ENCODE results near the gene ARID1B.

Gene ARID1B

DNA sequence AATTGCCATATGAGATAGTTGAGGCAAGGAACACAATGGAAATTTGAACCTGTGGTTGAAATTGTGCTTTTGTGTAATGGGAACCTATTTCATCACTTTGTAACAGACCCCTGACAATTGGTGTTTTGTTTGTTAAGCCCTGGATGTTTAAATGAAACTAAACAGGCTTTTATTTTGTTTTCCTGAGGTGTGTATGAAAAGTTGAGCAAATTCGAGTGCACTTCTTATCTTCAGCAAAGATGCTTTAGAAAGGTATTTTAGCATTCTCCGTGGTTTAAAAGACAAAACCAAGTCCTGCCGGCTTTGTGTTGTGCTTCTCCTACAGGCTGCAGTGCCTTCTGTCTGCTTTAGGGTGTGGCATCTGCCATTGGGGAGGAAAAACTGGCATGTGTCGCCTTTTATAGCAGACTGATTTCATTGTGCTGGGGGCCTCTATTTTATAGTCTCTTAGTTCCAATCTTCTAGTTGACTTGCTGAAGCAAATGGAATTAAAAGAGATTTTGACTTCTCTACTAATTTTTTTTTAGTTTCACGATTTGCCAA is 2.2 kb upstream of the ARID1B start:
- no peak for DNase-seq

DNA sequence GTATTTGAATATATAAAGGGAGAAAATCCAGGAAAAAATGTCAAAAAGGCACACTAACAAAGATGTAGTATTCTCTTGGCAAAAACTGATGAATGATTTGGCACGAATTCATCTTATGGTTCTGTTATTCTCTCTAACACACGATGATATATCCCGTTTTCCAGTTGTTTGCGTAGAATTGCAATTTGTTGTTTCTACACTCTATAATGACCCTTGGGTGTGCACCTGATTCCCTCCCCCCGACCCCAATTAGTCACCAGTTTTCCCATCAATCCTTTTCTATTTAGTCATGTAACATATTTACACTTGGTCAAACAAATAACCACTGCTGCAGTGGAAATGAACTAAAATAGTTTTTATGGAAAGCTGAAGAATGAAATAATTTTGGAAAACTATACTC is 1.5 kb upstream of the ARID1B start:
- no peak for DNase-seq

DNA sequence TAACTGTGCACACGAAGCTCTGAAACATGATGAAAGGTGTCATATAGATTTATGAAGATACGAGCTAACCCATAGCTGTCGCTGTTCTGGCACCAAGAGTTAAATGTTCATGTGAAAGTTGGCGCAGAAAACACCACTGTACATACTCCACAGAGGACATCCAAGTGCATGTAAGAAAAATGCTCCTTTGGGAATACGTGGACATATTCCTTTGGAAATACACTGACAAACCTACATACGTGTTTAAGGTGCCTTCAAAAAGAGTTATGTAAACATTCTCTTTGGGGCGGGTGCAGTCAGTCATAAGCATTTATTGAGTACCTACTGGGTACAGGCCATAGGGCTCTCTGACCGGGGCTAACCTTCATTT is 723 bp upstream of the ARID1B start:
- no peak for DNase-seq

DNA sequence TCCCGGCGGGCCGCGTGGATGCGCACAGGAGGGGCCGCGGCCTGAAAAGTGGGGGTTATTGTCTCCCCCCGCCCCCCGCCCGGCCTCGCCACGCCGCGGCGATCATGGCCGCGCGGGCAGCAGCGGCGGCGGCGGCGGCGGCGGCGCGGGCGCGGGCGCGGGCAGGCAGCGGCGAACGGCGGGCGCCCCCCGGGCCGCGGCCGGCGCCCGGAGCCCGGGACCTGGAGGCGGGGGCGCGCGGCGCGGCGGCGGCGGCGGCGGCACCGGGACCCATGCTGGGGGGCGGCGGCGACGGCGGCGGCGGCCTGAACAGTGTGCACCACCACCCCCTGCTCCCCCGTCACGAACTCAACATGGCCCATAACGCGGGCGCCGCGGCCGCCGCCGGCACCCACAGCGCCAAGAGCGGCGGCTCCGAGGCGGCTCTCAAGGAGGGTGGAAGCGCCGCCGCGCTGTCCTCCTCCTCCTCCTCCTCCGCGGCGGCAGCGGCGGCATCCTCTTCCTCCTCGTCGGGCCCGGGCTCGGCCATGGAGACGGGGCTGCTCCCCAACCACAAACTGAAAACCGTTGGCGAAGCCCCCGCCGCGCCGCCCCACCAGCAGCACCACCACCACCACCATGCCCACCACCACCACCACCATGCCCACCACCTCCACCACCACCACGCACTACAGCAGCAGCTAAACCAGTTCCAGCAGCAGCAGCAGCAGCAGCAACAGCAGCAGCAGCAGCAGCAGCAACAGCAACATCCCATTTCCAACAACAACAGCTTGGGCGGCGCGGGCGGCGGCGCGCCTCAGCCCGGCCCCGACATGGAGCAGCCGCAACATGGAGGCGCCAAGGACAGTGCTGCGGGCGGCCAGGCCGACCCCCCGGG is 637 bp downstream of the ARID1B start:
- DNase-seq: peak; percentile 47

DNA sequence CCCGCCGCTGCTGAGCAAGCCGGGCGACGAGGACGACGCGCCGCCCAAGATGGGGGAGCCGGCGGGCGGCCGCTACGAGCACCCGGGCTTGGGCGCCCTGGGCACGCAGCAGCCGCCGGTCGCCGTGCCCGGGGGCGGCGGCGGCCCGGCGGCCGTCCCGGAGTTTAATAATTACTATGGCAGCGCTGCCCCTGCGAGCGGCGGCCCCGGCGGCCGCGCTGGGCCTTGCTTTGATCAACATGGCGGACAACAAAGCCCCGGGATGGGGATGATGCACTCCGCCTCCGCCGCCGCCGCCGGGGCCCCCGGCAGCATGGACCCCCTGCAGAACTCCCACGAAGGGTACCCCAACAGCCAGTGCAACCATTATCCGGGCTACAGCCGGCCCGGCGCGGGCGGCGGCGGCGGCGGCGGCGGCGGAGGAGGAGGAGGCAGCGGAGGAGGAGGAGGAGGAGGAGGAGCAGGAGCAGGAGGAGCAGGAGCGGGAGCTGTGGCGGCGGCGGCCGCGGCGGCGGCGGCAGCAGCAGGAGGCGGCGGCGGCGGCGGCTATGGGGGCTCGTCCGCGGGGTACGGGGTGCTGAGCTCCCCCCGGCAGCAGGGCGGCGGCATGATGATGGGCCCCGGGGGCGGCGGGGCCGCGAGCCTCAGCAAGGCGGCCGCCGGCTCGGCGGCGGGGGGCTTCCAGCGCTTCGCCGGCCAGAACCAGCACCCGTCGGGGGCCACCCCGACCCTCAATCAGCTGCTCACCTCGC is 1.5 kb downstream of the ARID1B start:
- peak; percentile 25 for DNase-seq

DNA sequence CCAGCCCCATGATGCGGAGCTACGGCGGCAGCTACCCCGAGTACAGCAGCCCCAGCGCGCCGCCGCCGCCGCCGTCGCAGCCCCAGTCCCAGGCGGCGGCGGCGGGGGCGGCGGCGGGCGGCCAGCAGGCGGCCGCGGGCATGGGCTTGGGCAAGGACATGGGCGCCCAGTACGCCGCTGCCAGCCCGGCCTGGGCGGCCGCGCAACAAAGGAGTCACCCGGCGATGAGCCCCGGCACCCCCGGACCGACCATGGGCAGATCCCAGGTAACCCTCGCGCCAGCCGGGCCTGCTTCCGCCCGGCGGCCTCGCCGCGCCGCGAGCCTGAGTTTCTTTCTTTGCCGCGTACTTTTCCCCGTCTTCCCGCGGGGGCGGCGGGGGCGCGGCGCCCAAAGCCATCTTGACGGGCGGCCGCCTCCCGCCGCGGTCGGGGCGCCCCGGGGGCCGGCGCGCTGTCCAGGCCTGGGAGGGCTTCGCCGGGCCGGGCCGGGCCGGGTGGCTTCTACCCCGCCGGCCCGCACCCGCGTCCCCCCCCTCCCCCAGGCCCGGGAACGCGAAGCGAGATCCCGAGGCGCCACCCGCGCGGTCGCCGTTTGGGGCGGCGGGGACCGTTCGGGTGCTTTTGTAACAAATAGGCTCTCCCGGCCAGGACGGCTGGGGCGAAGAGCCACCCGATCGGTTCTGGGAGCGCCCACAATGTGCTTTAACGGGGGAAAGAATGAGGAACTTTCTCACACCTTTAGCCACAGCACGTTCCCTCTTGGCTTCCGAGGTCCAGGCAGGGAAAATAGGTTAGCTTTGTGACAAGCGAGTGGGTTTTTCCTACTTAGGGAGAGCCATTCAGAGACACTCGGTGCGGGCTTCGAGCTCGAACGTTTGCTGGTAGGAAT is 2.3 kb downstream of the ARID1B start:
- DNase-seq: peak; percentile 33

DNA sequence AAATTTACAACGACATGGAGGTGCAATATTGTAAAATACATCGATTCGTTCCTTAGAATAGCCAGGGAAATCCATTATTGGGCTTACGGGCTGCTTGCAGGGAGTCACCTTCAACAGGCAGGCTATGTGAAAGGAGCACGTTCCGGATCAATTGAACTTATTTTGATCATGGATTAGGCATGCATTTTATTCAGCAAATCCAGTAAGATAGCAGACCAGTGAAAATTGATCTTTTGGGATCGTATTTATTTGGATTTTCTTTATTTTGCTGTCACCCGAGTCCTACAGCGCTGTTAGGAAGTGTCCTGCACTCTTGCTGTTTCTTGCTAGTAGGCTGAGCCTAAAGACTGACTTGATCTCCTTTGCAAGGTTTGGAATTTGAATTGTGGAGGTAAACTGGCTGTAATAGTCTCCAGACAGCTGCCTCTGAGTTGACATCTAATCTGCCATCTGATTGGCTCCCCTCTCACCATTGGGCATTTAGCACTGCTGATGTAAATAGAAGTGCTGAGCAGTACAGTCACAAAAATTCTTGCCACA is 3.0 kb downstream of the ARID1B start:
- DNase-seq: peak; percentile 22

DNA sequence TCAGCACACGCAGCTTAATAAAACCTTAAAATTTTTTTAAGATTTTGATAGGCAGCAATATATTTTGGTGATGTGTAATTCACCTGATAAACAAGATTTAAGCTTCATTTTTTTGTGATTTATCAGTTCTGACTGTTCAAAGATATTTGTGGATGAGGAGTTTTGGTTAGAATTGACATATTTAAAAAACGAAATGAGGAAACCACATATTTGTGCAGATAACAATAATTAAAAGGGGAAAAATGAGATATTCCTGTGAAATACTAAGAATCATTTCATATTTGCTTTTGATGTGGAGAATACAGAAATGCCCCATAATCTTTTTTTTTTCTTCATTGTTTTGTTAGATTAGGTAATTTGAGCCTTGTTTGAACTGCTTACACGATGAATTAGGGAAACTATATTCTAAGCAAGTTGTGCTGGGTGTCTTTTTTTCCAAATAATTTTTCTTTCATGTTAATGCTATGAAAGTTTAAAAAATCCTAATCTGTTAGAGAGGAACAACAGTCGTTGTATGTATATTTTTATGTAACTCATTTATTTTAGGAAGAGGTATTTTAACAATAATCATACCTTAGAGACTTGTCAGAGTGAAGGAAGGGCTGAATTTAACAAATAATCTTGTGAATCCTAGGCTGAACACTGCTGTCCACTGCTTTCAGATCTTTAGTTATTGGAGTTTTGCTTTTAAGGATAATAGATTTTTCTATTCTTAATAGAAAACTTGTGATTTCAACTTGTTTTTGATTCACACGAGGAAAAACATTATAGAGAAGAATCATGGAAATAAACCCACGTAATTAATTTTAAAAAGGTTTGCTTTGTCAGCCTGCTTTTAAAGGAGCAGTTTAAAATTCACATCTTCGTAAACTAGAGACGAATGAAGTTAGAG is 4.0 kb downstream of the ARID1B start:
- DNase-seq: no peak

DNA sequence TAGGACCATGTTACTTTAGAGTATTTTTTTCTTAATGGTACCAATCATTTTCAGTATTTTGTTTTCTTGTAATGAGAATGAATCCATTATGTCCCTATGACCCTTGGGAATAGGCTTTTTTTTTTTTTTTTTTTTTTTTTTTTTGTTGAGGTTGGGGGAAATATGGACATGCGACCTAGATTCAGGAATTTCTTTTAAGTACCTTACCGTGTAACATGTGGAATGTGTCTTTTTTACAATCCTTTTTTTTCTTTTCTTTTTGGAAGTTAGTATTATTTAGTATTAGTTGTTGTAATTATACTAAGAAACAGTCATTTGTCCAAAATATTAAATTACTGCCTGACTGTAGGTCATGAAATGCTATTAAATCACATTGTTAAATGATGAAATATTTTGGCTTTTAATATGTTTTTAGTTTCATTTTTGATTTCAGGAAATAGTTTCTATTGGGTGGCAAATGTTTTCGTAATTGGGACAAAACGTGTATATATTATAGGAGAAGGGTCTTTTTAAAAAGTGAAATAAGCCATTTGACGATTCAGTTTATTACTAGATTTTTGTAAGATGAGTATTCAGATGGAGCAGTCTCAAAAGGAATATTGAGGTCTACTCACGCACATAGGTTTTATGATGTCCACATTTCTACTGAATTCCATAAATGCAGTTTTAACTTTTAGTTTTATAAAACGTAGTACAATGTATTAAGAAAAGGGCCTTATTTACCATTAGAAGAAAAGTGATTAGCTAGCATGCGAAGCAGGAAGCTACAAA is 4.9 kb downstream of the ARID1B start:
- no peak for DNase-seq

DNA sequence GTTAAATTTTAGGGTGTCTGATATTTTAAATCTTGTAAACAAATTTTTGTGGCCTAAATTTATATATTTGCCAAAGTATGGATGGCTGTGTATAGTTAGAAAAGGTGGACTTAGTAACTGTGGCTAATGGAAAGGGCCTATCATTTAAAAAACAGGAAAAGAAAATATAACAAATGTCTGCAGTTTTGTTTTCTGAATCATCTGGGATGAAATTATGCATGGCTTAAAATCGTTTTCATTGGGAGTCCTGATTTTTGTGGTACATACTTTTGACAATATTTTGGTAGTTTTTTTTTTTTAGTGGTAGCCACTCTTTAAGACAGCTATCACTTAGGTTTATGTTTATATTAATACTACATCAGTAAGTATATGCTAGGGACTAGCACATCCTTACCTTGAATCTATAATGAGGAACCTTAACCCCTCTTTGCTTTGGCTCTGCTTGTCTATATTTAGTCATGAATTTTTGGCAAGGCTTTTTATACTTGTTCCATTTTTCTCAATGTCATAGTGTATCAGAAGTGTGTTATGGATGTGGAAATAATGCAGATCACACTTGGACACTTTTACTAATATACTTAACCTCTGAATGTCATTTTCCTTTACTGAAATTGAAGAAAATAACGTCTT is 5.6 kb downstream of the ARID1B start:
- DNase-seq: no peak

DNA sequence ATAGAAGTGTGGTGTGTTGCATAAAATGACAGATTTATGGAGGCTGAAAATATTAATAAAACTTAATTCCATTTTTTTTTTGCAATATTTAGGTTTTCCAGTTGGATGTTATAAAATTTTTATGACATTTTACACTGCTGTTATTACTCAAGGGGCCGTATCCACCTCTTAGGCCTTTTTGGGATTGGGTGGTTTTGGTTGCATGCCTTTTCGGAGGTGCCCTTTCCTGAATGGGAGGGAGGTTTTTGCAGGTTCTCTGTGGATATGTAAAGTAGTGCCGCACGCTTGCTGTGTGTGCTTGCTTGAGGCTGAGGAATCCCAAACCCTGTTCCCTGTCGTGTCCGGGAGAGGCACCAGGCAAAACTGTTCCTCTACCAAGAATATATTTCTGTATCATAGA is 6.8 kb downstream of the ARID1B start:
- DNase-seq: no peak

DNA sequence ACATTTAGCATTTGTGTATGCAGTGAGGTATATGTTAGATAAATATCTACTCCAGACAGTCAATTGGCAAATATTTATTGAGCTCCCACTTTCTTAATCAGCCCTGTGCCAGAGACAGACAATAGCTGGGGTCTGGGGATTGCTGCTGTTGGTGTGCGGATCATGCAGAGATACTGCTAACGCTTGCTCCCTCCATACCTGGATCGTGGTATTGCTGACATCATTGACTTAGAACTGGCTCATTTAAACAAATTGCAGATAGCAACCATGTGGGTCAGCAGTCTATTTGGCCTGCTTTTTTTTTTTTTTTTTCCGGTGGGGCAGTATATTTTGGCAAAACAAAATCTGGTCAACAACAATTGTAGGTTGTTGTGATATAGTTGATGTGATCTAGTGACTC is 9.5 kb downstream of the ARID1B start:
- no peak for DNase-seq

DNA sequence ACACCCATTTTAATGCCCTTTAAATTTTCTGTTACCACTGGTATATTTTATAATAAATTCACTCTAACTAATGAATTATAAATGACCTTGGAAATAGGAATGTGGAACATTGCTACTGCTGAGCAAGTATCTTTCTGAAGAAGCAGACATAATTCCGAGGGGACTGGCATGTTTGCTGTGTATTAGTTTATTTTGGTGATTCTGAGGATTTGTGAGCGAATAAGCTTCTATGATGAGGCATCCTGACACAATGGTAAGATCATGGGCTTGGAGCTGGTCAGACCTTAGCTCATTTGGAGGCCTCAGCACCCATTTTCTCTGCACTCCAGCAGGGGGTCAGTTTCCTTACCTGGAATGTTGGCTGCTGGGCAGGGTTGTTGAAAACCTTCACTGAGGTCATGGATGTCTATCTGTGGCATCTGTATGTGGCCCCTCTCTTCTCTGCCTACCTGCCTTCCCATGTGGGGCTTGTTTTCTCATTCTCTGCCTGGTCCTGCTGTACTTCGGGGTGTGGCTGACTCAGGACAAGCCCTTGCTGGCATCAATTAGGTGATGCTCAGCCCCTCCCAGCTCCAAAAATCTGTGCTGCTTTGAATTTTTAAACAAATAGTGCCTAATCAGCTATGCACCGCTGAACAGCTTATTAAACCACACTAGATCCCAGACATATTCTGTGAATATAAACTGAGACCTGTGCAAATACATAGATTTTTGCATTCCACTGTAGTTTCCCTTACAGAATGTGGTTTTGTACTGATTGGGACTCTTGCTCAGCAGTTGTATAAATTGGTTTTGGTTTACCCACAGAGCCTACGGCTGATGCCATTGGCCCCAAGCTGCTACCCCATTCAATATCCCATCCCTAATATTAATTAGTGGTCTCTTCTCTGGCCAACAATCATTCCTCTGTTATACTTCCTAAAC is 10.7 kb downstream of the ARID1B start:
- no peak for DNase-seq

DNA sequence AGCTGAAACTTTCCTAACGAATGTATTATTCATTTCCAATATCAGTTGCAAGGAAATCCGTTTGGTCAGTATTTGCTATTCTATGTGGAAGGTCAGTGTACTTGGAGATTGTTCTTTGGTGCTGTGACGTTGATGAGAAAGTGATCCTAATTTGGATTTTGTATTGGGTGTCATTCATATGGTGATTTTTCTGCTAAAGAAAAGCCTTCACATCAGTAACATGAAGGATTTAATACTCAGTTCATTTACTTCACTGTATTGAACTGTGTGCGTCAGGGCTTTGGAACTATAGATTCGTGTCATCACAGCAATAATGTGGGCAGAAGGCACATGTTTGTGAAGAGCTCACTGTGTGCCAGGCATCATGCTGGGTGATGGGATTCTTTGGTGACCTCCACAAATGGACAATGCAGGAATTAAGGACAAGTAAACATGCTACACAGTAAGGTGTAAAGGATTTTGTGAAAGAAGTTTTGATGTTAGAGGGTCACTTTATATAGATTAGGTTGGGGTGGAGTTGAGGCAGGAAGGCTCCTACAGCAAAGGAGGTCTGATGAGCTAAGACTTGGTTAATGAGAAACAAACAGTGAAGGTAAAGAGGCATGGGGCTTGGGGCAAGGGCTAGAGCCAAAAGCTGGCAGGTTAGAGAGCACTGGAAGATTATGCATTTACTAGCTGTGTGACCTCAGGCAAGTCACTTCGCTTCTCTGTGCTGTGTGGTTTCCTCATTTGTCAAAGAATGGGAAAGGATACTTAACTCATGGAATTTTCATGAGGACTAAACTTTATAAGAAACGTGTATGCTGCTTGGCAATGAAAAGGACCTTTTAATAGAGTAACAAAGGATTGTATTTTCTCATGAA is 12.1 kb downstream of the ARID1B start:
- DNase-seq: no peak

DNA sequence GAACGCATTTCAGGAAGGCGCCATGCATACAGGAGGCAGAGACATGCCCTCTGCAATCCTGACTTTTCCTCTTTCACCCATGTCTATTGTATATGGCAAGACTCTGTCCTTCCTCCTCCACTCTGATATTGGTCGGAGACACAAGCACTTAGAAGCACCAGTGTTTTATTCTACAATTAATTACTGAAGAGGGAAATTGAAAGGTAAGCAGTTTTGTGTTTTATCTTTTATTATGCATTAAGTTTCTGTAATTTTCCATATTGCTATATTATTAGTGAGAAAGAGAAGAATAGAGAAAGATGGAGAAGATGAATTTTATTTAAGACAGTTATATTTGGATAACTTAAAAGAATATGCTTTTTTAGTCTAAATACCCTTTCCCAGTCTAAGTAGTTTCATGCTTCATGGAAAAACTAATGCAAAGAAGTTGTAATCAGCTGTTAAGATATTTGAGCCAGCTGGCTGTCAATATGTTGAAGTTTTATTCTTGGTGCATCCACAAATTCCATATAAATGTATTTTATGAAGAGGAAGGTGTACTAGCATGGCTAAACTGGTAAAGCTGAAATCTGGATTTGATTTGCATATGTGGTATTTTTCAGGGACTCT is 13.6 kb downstream of the ARID1B start:
- DNase-seq: no peak

DNA sequence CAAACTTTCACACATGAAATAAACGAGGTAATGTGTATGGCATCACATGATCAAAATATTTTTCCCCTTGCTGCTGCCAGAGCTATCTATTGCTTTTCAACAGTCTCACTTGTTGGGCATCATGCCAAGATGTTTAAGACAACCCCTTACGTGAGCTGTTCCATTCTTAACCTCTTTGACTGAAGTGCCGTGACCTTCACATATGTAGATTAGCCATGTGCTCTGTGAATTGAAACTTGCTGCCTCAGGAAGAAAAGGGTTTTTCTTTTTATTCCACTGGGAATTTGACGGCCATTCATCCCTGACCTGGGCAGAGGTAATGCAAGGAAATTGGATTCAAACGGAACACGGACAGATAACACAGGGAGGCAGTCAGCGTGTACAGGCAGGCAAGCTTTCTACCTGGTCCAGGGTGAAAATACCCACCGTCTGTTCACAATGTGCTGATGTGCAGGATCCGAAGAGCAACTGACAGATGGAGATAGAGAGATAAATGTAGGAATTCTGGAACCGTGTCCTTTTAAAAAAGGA is 14.2 kb downstream of the ARID1B start:
- no peak for DNase-seq

DNA sequence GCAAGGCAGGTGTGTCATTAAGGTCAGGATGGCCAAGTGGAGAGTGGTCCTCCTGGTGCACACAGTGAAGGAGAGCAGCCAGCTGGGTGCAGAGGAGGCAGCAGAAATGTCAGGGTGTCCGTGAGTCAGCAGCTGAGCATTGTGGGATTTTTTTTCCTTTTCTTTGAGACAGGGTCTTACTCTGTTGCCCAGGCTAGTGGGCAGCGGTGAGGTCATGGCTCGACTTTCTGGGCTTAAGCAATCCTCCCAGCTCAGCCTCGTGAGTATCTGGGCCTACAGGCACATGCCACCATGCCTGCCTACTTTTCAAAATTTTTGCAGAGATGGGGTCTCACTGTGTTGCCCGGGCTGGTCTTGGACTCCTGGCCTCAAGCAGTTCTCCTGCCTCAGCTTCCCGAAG is 16.0 kb downstream of the ARID1B start:
- no peak for DNase-seq

Measured in activated CD4-positive, alpha-beta T cell treated with anti-CD3 and anti-CD28 coated beads for 1 hour (primary cell).